HUES48 (cell line): ENCODE data around the gene TSTD2.

Experiments used
- H3K27ac ChIP-seq: one replicate; pipeline ENCODE4 v1.7.0; 2013; ENCODE audit warnings: low read depth, low read length, inconsistent platforms
- H3K27me3 ChIP-seq: 2 replicates; pipeline ENCODE4 v1.6.1; 2013; ENCODE audit warnings: mild to moderate bottlenecking, low read length; ENCODE audit not compliant: control insufficient read depth, insufficient read depth
- H3K36me3 ChIP-seq: 2 replicates; pipeline ENCODE4 v1.6.1; 2013; ENCODE audit warnings: low read length; ENCODE audit not compliant: control insufficient read depth, insufficient read depth
- H3K4me1 ChIP-seq: 2 replicates; pipeline ENCODE4 v1.6.1; 2013; ENCODE audit warnings: mild to moderate bottlenecking, low read length; ENCODE audit not compliant: control insufficient read depth, insufficient read depth
- H3K4me3 ChIP-seq: 2 replicates; pipeline ENCODE4 v1.5.1; 2013; ENCODE audit warnings: mild to moderate bottlenecking, low read depth, low read length
- H3K9ac ChIP-seq: 2 replicates; pipeline ENCODE4 v1.6.1; 2013; ENCODE audit warnings: mild to moderate bottlenecking, low read depth, low read length, moderate library complexity
- H3K9me3 ChIP-seq: 2 replicates; pipeline ENCODE4 v1.6.1; 2013; ENCODE audit warnings: low read length; ENCODE audit not compliant: control insufficient read depth, insufficient read depth

TSTD2 gene

DNA sequence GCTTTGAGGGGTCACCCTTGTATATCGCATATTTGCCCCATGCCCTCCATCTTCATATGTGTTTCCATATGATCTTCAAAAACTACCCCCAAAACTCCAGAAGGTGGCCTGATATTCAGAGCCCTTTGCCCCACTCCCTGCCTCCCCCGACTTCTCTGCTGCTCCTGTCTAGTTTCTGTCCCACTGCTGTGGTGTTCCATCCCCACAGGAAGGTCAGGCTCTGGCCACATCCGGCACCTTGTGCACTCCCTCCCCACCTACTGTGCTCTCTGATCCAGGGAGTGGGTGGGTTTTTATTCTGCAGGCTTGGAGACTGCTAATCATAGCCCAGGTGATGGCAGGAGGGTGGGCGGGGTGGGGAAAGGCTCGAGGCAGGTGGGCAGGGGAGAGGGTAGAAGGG is 79.3 kb downstream of the TSTD2 start:
- no peak overlapping the region for H3K4me3 ChIP-seq
- H3K9ac ChIP-seq: no peak overlapping the region
- no peaks in the 10 kb centered on the region for H3K36me3 ChIP-seq
- no peak overlapping the region for H3K27ac ChIP-seq
- 0 out of 2 replicates have a peak, but pooled peaks cover 5% of the 10 kb centered on the region for H3K4me1 ChIP-seq
- no peaks in the 10 kb centered on the region for H3K27me3 ChIP-seq
- no peaks in the 10 kb centered on the region for H3K9me3 ChIP-seq

DNA sequence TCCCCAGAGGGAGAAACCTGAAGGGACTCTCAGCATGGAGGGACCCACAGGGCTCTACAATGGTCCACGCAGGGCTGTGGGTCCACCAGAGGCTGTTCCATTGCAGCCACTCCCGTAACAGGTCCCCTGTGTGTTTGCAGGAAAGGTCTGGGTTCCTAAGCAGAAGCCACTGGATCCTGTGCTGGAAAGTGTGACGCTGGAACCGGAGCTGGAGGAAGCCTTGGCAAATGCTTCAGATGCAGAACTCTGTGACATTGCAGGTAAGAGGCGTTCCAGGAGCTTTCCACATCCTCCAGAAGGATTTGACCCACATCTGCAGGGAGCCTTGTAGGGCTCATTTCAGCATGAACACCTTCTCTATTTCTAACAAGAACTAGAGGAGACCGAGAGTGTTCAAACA is 80.0 kb downstream of the TSTD2 start:
- Histone ChIP-seq H3K9ac (no peak overlapping the region), H3K36me3 (no peaks in the 10 kb centered on the region), H3K27me3 (no peaks in the 10 kb centered on the region), H3K4me1 (0 out of 2 replicates have a peak, but pooled peaks cover 4% of the 10 kb centered on the region), H3K9me3 (no peaks in the 10 kb centered on the region), H3K4me3 (no peak overlapping the region), H3K27ac (no peak overlapping the region)

DNA sequence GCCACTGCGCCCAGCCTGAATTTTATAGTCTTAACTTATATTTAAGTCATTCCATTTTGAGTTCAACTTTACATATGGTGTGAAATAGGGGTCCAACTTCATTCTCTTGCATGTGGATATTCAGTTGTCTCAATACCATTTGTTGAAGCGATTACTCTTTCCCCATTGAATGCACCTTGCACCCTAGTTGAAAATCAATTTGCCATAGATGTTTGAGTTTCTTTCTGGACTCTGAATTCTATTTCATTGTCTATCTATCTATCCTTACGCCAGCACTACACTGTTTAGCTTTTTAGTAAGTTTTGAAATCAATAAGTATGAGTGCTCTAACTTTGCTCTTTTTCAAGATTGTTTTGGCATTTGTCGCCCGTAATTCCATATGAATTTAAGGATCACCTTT is 81.9 kb downstream of the TSTD2 start:
- Histone ChIP-seq H3K4me1 (no peaks in the 10 kb centered on the region), H3K27me3 (no peaks in the 10 kb centered on the region)

DNA sequence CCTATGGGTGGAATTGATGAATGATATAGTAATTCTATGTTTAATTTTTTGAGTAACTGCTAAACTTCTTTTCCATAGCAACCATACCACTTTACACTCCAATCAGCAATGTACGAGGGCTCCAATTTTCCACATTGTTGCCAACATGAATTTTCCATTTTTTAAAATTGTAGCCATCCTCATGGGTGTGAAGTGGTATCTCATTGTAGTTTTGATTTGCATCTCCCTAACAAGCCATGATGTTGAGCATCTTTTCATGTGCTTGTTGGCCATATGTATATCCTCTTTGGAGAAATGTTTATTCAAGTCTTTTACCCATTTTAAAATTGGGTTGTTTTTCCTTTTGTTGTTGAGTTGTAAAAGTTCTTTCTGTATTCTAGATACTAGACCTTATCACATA is 82.8 kb downstream of the TSTD2 start:
- Histone ChIP-seq H3K27me3 (no peaks in the 10 kb centered on the region), H3K9ac (no peak overlapping the region), H3K36me3 (no peaks in the 10 kb centered on the region), H3K4me3 (no peak overlapping the region), H3K27ac (no peak overlapping the region), H3K4me1 (no peaks in the 10 kb centered on the region), H3K9me3 (no peaks in the 10 kb centered on the region)

More for the DNA sequence above, 81.9 kb downstream of the TSTD2 start:
- Histone ChIP-seq H3K9me3 (no peaks in the 10 kb centered on the region), H3K27ac (no peak overlapping the region), H3K4me3 (no peak overlapping the region), H3K9ac (no peak overlapping the region), H3K36me3 (no peaks in the 10 kb centered on the region)
